ENCODE measurements around the gene IGFBP1.

Gene IGFBP1

DNA sequence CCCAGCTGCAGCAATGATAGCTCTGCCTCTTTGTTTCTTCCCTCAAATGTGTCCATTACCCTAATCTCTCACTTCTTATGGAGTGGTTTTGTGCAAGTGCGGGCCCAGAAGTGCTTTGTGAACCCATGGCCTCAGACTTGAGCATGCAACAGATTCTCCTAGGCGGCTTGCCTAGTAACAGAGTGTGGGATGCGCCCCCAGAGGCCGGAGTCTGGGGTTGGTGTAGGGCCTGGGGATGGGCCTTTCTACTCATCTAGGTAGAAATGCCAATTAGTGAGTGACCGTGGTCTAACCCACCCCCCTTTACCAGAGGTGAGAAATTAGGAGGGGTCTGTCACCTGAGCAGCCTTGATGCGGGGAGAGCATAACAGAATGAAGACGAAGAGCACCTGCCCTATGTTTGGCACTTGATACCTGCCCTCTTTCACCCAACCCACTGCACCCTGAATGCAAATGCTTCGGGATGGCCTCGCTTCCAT, 7.0 kb upstream of the IGFBP1 start:
- no peak for DNase-seq

DNA sequence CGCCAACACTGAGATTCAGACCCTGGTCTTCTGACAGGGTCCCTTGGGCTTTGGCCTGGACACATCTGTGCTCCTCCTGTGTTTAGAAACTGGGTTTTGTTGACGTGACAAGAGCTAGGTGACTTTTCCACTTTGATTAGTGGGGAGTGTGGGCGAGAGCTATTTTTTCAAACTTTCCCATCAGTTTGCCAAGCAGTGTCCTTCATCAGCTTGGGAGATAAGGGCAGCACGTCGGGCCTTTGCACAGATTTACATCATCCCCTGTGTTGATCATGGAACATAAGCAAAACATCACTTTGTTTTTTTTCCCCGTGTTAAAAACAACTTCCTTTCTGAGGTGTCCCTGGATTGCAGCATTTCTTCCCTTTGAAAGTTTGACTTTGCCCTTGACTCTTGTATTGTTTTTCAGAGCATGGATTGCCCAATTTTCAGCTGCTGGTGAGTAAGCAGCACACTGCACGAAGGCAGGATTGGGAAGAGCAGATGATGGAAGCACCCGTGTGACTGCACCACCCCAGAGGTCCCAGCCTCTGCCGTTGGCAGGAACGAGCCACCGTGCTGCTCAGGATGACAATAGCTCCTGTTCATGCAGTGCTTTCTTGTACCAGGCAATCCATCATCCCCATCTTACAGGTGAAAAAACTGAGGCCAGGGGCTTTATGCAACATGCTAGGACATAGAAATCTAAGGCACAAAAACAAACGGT, 6.4 kb upstream of the IGFBP1 start:
- no peak for DNase-seq

DNA sequence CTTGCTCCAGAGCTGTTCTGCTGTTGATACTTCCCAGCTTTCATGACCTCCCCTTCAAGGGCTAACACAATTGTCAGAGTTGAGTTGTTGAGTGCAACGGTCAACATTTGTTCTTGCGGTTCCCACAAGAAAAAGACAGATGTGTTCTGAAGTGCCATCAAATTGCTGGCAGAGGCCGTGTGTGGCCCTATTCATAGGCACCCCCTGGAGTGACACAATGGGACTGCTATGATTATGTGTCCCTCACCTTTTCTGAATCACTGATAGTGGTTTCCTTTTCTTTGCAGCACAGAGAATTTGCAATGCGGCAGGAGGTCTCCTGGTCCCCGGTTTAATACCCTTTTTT, 5.8 kb upstream of the IGFBP1 start:
- peak; percentile 82 for DNase-seq

DNA sequence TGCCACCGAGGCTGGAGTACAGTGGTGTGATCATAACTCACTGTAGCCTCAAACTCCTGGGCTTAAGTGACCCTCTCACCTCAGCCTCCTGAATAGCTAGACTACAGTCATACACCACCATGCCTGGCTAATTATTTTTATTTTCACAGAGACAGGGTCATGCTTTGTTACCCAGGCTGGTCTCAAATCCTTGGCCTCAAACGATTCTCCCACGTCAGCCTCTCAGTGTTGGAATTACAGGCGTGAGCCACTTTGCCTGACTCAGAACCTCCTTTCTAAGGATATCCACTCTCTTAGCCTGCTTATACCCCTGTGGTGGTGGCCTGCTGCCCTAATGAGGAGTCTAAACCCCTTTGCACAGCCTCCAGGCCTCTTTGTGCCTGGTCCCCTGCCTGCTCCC, 4.2 kb upstream of the IGFBP1 start:
- DNase-seq: no peak

DNA sequence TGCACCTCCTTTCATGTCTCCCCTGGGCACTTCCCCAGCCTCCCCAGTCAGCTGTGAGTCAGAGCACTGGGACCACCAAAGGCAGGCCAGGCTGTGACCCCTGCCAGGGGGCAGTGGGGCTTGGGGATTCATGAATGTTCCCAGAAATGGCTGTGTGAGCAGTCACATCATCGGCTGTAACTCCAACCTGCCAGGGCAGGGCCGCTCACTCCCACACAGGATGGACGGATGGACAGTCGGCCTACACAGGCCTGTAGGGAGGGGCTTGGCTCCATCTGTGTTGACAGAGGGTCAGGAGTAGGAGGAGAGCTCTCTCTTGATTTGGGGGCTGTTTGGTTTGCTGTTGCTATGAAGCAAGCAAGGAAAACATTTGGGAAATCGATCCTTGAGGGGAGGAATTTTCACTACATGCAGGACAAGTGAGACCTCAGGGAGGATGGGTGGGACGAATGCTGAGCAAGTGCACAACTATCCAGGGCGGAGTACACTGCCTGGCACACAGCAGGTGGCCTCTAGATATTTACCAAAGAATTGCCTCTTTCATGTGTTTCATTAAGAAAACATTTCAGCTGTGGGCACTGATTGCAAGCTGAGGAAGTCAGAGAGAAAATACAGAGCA, 2.9 kb upstream of the IGFBP1 start:
- no peak for DNase-seq

DNA sequence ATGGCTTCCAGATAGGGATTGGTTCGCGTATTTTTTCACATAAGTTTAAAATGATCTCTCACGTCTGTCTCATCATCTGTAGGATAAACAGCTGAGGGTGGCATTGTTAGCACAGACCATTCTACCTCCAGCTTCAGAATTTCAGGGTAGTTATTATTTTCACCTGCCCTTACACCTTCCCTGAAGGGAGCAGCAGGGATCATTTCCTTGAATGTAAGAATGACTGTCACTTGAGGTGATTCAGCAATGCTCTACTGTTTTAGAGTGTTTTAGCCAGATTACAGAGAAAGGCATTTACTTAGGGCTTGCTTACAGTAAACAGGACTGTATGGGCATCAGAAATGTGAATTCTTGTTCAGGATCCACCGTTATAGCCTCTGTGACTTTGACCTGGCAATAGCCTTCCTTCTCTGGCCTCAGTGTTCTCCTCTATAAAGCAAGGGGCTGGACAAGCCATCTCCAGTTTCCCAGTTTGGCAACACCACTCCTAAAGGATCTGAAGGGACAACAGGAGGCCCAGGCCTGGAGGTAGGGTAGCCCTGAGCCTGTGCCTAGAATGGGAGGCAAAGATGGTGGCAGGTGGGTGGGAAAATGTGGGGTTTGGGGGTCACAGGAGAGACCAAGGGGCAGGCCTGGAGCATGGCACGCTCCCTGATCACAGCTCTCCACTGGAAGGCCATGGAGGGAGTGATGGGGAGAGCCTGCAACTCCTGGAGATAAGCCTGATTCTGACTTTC, 1.2 kb upstream of the IGFBP1 start:
- DNase-seq: no peak

DNA sequence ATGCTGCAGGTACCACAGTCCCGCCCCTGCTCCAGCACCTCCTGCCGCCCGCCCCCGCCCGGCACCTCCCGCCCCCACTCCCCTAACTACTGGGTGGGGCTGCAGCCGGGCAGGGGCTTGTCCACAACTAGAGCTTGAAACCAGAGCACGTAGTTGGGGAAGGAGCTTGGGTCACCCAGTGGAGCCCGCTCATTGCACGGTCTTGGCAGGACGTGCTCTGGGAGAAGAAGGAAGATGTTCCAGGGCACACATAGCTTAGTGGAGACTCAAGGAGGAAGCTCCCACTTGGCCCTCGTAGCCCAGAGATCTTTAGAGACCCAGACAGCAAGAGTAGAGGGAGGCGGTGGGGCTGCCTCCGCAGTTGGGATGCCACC, 692 bp downstream of the IGFBP1 start:
- no peak for DNase-seq

DNA sequence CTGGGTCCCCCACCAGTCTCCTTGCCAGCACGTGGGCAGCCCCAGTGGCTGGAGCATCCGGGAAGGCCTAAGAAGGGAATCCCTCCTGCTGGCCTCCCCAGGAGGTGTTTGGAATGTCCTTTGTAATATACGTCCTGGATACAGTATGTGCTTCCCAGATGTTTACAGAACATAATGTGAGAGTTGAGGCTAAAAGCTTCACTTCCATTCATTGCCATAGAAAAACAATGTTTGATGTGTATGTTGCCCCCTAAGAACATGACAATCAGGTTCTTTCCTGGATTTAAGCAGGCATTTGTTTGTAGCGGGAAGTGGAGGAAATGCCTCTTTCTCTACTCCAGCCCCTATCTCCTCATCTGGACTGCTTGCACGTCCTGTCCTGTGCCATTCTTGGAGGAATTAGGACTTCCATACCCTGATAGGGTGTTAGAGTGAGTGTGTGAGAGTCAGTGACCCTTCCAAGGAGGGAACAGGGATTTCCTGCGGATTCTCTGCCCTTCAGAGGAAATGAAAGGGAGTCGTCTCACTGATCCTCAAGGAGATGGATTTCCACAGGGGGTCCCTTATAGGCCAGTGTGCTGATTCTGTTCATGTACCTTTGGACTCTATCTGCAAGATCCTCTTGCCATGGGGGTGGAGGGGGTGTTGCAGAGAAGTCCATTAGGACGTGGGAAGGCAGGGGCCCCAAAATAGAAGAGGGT, 1.2 kb downstream of the IGFBP1 start:
- DNase-seq: no peak

DNA sequence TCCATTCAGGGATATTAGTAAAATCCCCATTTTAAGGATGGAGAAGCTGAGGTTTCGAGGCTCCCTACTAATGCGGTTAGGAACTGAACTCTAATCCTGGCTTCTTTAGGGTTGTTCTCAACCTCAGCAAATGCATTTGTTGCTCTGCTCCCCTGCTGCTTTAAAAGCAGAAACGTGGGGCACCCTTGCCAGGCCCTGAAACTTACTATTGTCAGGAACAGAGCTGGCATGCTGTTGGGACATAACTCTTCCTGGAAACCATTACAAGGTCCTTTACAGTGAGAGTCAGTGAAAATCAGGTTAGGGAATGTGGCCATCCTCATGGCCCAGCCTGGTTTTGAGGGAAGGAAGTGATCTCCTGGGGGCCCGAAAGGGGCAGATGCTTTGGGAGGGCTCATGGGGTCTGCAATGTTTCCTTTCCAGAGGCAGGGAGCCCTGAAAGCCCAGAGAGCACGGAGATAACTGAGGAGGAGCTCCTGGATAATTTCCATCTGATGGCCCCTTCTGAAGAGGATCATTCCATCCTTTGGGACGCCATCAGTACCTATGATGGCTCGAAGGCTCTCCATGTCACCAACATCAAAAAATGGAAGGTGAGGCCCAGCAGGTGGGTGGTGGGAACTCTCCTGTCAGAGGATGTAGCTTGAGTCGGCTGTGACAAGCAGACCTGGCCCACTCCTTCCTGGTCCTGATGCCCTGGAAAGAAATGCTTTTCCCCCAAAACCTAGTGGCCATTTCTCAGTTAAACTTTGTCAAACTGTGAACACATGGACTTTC, 2.0 kb downstream of the IGFBP1 start:
- DNase-seq: no peak

DNA sequence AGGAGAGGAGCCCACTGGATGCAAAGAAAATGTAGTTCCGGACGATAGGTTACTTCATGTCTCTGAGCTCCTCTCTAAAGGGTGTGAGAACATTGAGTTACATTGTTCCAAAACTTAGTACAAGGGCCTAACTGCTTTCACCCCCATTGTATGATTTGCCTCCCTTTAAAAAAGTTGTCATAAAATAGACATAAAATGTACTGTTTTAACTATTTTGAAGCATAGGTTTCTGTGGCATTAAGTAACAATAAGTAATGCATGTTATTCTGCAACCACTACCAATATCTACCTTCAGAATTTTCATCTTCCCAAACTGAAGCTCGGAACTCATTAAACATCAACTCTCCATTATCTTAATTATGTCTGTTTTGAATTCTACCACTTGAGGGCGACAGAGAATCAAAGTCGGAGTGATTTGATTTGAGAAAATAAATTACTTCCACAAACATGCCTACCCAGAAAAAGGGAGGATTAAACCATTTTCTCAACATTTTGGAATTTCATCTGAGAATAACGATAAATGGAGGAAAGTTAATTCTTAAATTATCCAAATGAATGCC, 2.7 kb downstream of the IGFBP1 start:
- peak; percentile 49 for DNase-seq

DNA sequence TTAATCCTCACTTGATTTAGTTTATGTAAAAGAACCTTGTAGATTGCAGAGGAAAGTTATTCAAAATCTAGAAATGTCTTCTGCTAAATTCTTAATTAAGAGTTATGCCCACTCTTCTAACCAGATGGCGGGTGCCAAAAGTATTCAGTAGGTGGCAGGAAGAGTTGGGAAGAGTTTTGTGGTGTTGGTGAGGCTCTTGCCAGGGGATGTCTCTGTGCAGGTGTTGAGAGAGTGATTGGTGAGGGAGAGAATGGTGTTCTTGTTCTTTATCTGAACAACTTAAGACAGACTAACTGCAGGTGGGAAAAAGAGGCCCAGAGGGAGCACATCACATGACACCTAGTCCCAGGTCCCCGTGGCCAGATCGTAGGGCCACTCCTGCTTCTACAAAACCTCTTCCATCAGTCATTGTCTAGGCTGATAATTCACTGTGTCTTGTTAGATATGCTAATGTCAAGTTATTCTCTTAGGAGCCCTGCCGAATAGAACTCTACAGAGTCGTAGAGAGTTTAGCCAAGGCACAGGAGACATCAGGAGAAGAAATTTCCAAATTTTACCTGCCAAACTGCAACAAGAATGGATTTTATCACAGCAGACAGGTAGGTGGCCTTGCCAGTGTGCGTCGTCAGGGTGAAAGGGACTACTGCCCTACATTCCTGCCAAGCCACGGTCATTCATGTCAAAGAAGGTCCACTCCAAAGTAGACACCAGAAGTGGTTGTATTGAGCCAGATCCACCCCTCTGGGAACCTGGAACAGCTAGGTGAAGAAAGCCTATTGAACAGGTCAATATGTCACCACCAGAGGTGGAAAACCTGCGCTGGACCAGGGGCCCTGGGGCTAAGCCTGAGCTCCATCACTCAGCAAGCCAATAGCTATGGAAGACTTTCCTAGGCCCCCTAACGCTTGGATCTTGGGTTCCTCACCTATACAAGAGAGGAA, 3.4 kb downstream of the IGFBP1 start:
- DNase-seq: no peak

DNA sequence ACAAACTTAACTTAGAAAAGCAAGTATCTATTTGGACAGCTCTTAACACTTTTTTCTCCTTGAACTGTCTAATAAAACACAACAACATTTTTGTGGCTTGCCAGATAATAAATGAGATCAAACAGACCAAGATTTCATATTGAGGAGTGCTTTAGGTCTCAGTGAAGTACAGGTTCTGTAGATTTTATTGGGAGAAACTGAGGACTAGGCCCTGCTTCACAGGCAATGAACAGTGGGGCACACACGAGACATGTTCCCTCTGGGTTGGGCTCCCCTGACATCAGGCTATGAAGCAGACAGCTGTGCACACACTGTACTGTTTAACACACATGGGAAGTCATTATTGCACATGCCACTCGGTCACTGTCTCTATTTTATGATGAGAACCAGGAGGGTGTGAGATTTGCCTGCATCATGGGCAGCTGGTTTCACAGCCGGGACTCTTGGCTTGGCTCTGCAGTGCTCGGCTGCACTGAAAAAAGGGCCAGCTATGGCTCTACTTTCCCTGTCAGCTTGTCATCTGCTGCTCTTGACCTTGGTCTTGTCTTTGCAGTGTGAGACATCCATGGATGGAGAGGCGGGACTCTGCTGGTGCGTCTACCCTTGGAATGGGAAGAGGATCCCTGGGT, 4.2 kb downstream of the IGFBP1 start:
- DNase-seq: peak; percentile 10

DNA sequence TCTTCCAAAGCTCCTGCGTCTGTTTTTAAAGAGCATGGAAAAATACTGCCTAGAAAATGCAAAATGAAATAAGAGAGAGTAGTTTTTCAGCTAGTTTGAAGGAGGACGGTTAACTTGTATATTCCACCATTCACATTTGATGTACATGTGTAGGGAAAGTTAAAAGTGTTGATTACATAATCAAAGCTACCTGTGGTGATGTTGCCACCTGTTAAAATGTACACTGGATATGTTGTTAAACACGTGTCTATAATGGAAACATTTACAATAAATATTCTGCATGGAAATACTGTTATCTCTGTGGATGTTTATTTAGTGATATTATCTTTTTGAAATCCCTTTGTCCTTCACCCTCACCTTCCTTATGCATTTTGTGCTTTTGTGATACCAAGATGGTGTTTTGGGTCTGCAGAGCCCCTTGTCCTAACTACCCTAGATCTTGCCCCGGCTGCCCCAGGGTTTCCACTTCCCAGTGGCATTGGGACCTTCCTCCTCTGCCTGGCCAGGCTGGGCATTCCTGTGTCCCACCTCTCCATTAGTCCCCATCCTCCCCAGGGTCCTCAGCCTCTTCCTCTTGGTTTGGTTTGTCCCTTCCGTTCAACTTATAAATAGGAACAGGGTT, 5.2 kb downstream of the IGFBP1 start:
- DNase-seq: no peak

DNA sequence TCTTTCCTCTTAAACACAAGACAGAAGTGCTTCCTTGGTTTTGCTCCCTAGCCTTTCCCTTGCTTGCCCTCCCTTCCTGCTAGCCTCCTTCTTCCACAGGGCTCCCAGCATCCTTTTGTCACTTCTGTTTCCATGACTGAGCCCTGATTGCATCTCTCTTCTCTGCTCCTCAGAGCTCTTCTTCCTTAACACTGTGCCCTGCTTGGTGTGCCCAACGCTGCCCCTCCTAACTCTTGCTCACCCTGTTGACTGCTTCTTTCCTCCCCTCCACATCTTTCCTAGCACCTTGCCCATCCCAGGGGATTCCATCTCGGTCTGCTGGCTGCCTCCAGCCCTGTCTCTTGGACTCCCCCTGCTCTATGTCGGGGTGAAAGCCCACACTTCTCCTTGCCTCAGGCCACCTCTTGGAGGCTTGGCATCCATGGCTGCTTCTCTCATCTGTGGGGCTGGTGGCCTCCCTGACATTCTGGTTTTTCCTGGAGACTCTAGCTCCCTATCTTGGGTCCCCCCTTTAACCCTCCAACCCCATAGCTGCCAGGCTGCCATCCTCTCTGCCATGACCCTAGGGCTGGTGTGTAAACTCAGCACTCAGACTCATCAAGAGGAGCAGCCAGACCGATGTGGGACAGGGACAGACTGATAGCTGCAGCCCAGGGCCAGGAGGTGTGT, 5.8 kb downstream of the IGFBP1 start:
- DNase-seq: no peak

DNA sequence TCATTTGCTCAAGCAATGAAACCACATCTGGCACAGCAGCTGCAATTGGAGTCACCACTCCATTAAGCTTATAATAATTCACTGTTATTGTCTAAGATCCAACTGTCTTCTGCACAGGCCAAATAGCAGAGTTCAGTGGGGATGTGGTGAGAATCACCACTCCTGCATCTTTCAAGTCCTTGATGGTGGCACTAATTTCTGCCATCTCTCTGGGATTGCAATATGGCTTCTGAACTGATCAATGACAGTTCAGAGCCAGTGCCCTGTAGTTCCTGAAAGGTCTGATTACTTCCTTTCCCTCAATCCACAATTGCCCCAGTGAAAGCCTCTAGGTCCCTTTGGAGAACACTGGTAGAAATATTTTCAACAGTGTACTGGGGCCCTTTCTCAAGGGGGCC, 6.4 kb downstream of the IGFBP1 start:
- DNase-seq: no peak

DNA sequence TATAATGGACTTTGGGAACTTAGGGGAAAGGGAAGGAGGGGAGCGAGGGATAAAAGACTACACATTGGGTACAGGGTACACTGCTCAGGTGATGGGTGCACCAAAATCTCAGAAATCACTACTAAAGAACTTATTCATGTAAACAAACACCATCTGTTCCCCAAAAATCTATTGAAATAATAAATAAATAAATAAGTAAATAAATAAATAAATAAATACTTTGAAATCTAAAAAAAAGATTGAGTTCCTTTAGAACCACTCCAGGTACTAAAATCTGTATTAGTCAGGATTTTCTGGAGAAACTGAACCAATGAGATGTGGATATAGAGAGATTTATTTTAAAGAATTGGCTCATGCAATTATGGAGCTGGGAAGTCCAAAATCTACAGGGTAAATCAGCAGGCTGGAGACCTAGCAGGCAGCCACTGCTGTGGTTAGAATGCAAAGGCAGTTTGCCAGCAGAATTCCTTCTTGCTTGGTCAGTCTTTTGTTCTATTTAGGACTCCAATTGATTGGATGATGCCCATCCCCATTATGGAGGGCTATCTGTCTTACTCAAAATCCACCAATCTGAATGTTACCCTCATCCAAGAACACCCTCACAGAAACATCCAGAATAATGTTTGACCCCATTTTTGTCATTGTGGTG, 8.9 kb downstream of the IGFBP1 start:
- DNase-seq: no peak

DNA sequence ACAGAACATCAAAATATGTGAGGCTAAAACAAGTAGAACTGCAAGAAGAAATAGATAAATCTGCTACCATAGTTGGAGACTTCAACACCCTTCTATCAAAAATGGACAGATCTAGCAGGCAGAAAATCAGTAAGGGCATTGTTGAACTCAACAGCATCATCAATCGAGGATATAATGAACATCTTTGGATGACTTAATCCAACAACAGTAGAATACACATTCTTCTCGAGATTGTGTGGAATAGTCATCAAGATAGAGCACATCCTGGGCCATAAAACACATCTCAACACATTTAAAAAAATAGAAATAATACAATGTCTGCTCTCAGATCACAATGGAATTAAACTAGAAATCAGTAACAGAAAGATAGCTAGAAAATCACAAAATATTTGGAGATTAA, 9.9 kb downstream of the IGFBP1 start:
- DNase-seq: no peak

DNA sequence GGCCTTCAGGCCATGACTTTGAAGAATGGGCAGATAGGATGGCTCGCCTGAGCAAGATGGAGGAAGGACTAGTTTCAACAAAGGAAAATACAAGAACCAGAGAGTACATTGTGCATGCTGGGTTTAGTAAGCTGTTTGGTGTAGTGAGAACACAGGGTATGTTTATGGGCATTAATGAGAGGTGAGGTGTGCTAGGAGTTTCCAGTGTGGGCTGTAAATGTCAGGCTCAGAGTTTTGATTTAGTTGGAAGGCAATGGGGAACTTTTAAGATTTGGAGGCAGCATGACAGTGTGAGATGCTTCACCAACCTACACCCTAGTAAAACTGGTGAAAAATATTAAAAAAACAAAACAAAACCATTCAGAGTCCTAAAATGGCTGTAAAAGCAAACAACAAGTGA, 13.3 kb downstream of the IGFBP1 start:
- no peak for DNase-seq

DNA sequence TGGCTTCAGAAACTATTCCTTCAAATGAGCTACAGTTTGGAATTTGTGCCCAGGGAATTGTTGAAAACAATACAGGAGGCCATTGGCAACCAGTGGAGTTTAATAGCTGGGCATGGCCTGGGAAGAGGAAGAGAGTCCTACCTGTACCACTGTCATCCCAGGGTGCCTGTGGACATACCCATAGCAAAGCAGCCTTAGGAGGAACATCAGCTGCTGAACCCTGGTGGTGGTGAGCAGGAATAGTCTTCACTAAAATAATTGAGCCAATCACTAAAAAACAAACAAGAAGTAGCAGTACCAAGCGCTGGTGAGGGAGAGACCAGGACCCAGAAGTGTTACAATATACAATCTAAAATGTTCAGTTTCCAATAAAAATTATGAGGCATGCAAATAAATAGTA, 14.5 kb downstream of the IGFBP1 start:
- no peak for DNase-seq
